B cell (primary cell): Measurements from ENCODE around the gene UPK3A. TPM values are rescaled to one million over a fixed set of nuclear protein-coding genes. Genes with fewer than 3 reads are reported as not detected.

Experiments used
- ATAC-seq: fragments of 200-7000 bp; cut with Tn5 transposase; one replicate; pipeline ENCODE4 v1.10.0; 2021; ENCODE audit warnings: low read depth, mild to moderate bottlenecking, moderate number of reproducible peaks, moderate library complexity
- CTCF ChIA-PET: fragments of 350-600 bp; sonication (Branson Sonifier 250); formaldehyde crosslinking; loops from one replicate; lab custom pipeline; 2021; ENCODE audit warnings: antibody characterized with exemption, inconsistent platforms; lab: Charles Lee
- POLR2A ChIA-PET: fragments of 350-600 bp; sonication (Branson Sonifier 250); formaldehyde crosslinking; loops from one replicate; lab custom pipeline; 2021; ENCODE audit warnings: antibody characterized with exemption; lab: Charles Lee
- DNase-seq: peaks from one replicate; pipeline ENCODE4 v3.0.0; 2013
- H2AFZ ChIP-seq: 2 replicates; pipeline ENCODE4 v1.6.1; 2012; ENCODE audit warnings: mild to moderate bottlenecking, low read depth, low read length; ENCODE audit not compliant: insufficient read depth, poor library complexity, severe bottlenecking
- H3K27ac ChIP-seq, 2 donors: 1 replicate in 1 of 2; 2 replicates in 1 of 2; pipeline ENCODE4 v1.5.1; 2012 to 2013; ENCODE audit warnings: low read length in 2 of 2, mild to moderate bottlenecking in 2 of 2, moderate library complexity in 1 of 2
- H3K27me3 ChIP-seq, 4 experiments: fragments of 200-600 bp in 1 of 4; sonication (generic) in 1 of 4; replicated peaks in 1 of 4; 1 replicate in 2 of 4; 2 replicates in 2 of 4; pipeline versions ENCODE4 v1.6.1 to v1.7.0; 2013 to 2016; ENCODE audit warnings: low read length in 3 of 4, mild to moderate bottlenecking in 2 of 4, mixed read lengths in 1 of 4, moderate library complexity in 1 of 4; ENCODE audit not compliant: insufficient read depth in 4 of 4, control insufficient read depth in 3 of 4; ENCODE audit errors: control extremely low read depth in 1 of 4
- H3K36me3 ChIP-seq, 2 experiments: replicated peaks in 1 of 2; 1 replicate in 1 of 2; 2 replicates in 1 of 2; pipeline versions ENCODE4 v1.6.1 to v1.7.1; 2013; ENCODE audit warnings: low read length in 1 of 2; ENCODE audit not compliant: insufficient read depth in 2 of 2, control insufficient read depth in 1 of 2; ENCODE audit errors: control extremely low read depth in 1 of 2, extremely low read depth in 1 of 2
- H3K4me1 ChIP-seq, 2 donors: fragments of 200-600 bp in 1 of 2; sonication (generic) in 1 of 2; 1 replicate in 1 of 2; 2 replicates in 1 of 2; pipeline versions ENCODE4 v1.5.1 to v1.6.1; 2013 to 2017; ENCODE audit warnings: low read length in 2 of 2; ENCODE audit not compliant: control insufficient read depth in 2 of 2, insufficient read depth in 2 of 2
- H3K4me2 ChIP-seq: replicated peaks from 2 replicates; pipeline ENCODE3; 2012; ENCODE audit warnings: mild to moderate bottlenecking, low read depth, low read length; ENCODE audit not compliant: poor library complexity, severe bottlenecking
- H3K4me3 ChIP-seq, 5 experiments: fragments of 200-600 bp in 1 of 5; sonication (generic) in 1 of 5; 1 replicate in 3 of 5; 2 replicates in 2 of 5; pipeline versions ENCODE4 v1.5.1 to v1.7.0; 2011 to 2016; ENCODE audit warnings: low read length in 4 of 5, mild to moderate bottlenecking in 4 of 5, low read depth in 2 of 5, control low read depth in 1 of 5, moderate library complexity in 1 of 5; ENCODE audit not compliant: insufficient read depth in 1 of 5; ENCODE audit errors: control extremely low read depth in 1 of 5, extremely low read depth in 1 of 5
- H3K79me2 ChIP-seq: fragments of 200-600 bp; sonication (generic); one replicate; pipeline ENCODE4 v1.6.0; 2016; ENCODE audit warnings: low read length; ENCODE audit not compliant: control insufficient read depth, insufficient read depth
- H3K9ac ChIP-seq: fragments of 200-600 bp; sonication (generic); 2 replicates; pipeline ENCODE4 v1.6.1; 2017; ENCODE audit warnings: mild to moderate bottlenecking, low read length, moderate library complexity
- H3K9me3 ChIP-seq, 3 donors: one replicate each; pipeline versions ENCODE4 v1.6.1 to v1.7.1; 2013; ENCODE audit warnings: low read length in 2 of 3; ENCODE audit not compliant: control insufficient read depth in 2 of 3, insufficient read depth in 1 of 3; ENCODE audit errors: control extremely low read depth in 1 of 3
- H4K20me1 ChIP-seq: 2 replicates; pipeline ENCODE4 v1.6.0; 2012; ENCODE audit warnings: mild to moderate bottlenecking, low read length; ENCODE audit not compliant: insufficient read depth, control insufficient read depth, poor library complexity, severe bottlenecking
- H3K27ac Mint-ChIP-seq: one replicate; pipeline ENCODE4 v1.8.0; 2021; ENCODE audit warnings: mixed read lengths
- H3K27me3 Mint-ChIP-seq: one replicate; pipeline ENCODE4 v1.8.0; 2021; ENCODE audit warnings: mixed read lengths
- H3K4me1 Mint-ChIP-seq: one replicate; pipeline ENCODE4 v1.8.0; 2021; ENCODE audit warnings: mixed read lengths
- H3K4me3 Mint-ChIP-seq: one replicate; pipeline ENCODE4 v1.8.0; 2021; ENCODE audit warnings: mixed read lengths
- H3K9me3 Mint-ChIP-seq: one replicate; pipeline ENCODE4 v1.8.0; 2022; ENCODE audit warnings: mixed read lengths; ENCODE audit not compliant: insufficient read depth
- EZH2 ChIP-seq: IDR thresholded peaks from 2 replicates; pipeline ENCODE4 v1.6.1; 2012; ENCODE audit warnings: borderline replicate concordance, low read depth, mild to moderate bottlenecking, moderate library complexity, low read length; ENCODE audit not compliant: insufficient read depth, poor library complexity, severe bottlenecking
- WGBS: methylation state at CpG from one replicate; pipeline ENCODE4 v1.1.5; 2013; ENCODE audit warnings: missing lambda C conversion rate; ENCODE audit not compliant: insufficient coverage; 5-methylcytosine and 5-hydroxymethylcytosine counted together
- intact Hi-C: fragments of 100-400 bp; cut with micrococcal nuclease; formaldehyde crosslinking; loops from one replicate; pipeline ENCODE4 v1.10.0; 2022
- polyA plus RNA-seq: library from polyadenylated mRNA; depleted of rRNA; stranded (reverse); fragments of >200 nt; gene quantifications from 2 replicates; pipeline ENCODE4 v1.2.3, GENCODE V29; 2012
- total RNA-seq, 2 donors: library from RNA; stranded (reverse); fragments of 120-200 nt in 1 of 2; gene quantifications; 1 replicate in 1 of 2; 2 replicates in 1 of 2; pipeline versions ENCODE4 v1.2.3 to v1.2.4, GENCODE V29; 2013 to 2022
- TF ChIP-seq, protein P1 (sequence below): fragments of 200-600 bp; IDR thresholded peaks from one replicate; pipeline ENCODE4 v1.8.0; 2022; ENCODE audit warnings: antibody characterized with exemption, mild to moderate bottlenecking

The UPK3A gene
- total and polyA plus RNA-seq, 2 donors (not counting 1 experiment from before 2014, with no cell fraction given) = not detected

GRCh38 chr22:45332001-45332400, 47.3 kb downstream of the UPK3A start:
- H3K4me1 ChIP-seq = no peaks in the 10 kb centered on the region
- H3K36me3 ChIP-seq = peaks cover 0 to 63% of the 10 kb centered on the region in 2 experiments
- ChIA-PET CTCF (no interaction called here), POLR2A (interaction anchor here (0.5 kb wide), 1 partner anchor 16 kb away, joined by 3 read pairs; no protein-coding TSS in a partner anchor)
- DNase-seq (no peak), ATAC-seq (no peak)
- intact Hi-C loops = no loop called here
- no peak overlapping the region for H3K27ac Mint-ChIP-seq
- H3K9me3 ChIP-seq = no peaks in the 10 kb centered on the region
- H3K4me2 ChIP-seq = no peak overlapping the region
- H3K9ac ChIP-seq = no peak overlapping the region
- no peaks in the 10 kb centered on the region for H3K4me1 Mint-ChIP-seq
- TF ChIP-seq EZH2 = no peak
- TF ChIP-seq, protein P1, sequence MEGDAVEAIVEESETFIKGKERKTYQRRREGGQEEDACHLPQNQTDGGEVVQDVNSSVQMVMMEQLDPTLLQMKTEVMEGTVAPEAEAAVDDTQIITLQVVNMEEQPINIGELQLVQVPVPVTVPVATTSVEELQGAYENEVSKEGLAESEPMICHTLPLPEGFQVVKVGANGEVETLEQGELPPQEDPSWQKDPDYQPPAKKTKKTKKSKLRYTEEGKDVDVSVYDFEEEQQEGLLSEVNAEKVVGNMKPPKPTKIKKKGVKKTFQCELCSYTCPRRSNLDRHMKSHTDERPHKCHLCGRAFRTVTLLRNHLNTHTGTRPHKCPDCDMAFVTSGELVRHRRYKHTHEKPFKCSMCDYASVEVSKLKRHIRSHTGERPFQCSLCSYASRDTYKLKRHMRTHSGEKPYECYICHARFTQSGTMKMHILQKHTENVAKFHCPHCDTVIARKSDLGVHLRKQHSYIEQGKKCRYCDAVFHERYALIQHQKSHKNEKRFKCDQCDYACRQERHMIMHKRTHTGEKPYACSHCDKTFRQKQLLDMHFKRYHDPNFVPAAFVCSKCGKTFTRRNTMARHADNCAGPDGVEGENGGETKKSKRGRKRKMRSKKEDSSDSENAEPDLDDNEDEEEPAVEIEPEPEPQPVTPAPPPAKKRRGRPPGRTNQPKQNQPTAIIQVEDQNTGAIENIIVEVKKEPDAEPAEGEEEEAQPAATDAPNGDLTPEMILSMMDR = no peak
- no peak overlapping the region for H3K4me3 ChIP-seq
- H3K27me3 Mint-ChIP-seq = no peaks in the 10 kb centered on the region
- H3K79me2 ChIP-seq = no peaks in the 10 kb centered on the region
- H3K27ac ChIP-seq = no peak overlapping the region
- H3K27me3 ChIP-seq = no peaks in the 10 kb centered on the region
- WGBS = 100% methylated on average over 7 of the region's 7 CpGs
- no peak overlapping the region for H3K4me3 Mint-ChIP-seq
- no peak overlapping the region for H2AFZ ChIP-seq
- no peaks in the 10 kb centered on the region for H3K9me3 Mint-ChIP-seq
- H4K20me1 ChIP-seq = no peaks in the 10 kb centered on the region

DNA sequence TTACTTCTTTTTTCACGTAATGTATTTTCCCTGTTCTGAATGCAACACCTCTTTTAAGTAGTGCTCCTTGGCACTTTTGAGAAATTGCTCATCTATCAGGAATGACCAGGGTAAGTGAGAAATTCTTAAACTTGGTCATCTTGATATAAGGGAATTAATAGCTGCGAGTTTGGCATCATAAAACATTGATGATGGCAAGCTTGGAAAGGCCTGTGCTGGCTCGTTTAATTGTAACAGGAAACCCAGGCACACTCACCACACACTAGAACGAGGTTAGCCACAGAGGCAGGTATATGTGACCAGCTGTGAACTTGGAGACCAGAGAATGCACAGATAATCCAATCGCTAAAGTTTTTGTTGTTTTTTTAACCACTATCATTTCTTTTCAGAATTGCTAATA, 49.3 kb downstream of the UPK3A start:
- intact Hi-C loops = no loop called here
- Mint-ChIP-seq H3K4me3 (no peak overlapping the region), H3K9me3 (no peaks in the 10 kb centered on the region), H3K4me1 (no peaks in the 10 kb centered on the region), H3K27me3 (no peaks in the 10 kb centered on the region), H3K27ac (no peak overlapping the region)
- H3K9me3 ChIP-seq = no peaks in the 10 kb centered on the region
- no CpG with 5 or more reads among the region's 5 CpGs for WGBS
- DNase-seq (no peak), ATAC-seq (no peak)
- no peaks in the 10 kb centered on the region for H3K4me1 ChIP-seq
- H3K79me2 ChIP-seq = no peaks in the 10 kb centered on the region
- H3K4me2 ChIP-seq = no peak overlapping the region
- no peaks in the 10 kb centered on the region for H4K20me1 ChIP-seq
- TF ChIP-seq, protein P1 = no peak
- no peak for TF ChIP-seq EZH2
- ChIA-PET CTCF (interaction anchor here (0.6 kb wide), 1 partner anchor 214 kb away, joined by 4 read pairs; no protein-coding TSS in a partner anchor), POLR2A (no interaction called here)
- H3K4me3 ChIP-seq = no peak overlapping the region
- no peak overlapping the region for H3K27ac ChIP-seq
- H3K36me3 ChIP-seq = peaks cover 0 to 57% of the 10 kb centered on the region in 2 experiments
- H3K9ac ChIP-seq = no peak overlapping the region
- H2AFZ ChIP-seq = no peak overlapping the region
- no peaks in the 10 kb centered on the region for H3K27me3 ChIP-seq
